22Rv1 (cell line): ENCODE measurements around the gene EFNA4.

Experiments used
- H3K27ac ChIP-seq: fragments of 450-650 bp; 2 replicates; pipeline ENCODE4 v1.5.1; 2017
- CTCF ChIP-seq: fragments of 450-650 bp; IDR thresholded peaks from 2 replicates; pipeline ENCODE4 v1.5.1; 2017; ENCODE audit warnings: mild to moderate bottlenecking
- ZFX ChIP-seq: fragments of 450-650 bp; IDR thresholded peaks from 2 replicates; pipeline ENCODE4 v1.6.1; 2017; ENCODE audit warnings: antibody characterized with exemption, borderline replicate concordance

EFNA4 gene

GRCh38 chr1:155086128-155086741 lies 22.7 kb downstream of the EFNA4 start:
- H3K27ac ChIP-seq: peak overlapping the region; percentile 98

GRCh38 chr1:155086856-155087535 lies 23.5 kb downstream of the EFNA4 start:
- TF ChIP-seq CTCF (no peak), ZFX (no peak)
- no peak overlapping the region for H3K27ac ChIP-seq

More at GRCh38 chr1:155086128-155086741, 22.7 kb downstream of the EFNA4 start:
- TF ChIP-seq ZFX (no peak), CTCF (peak; percentile 100)

GRCh38 chr1:155091071-155092051 lies 27.8 kb downstream of the EFNA4 start:
- H3K27ac ChIP-seq: no peak overlapping the region
- peak; percentile 100 for TF ChIP-seq CTCF
- no peak for TF ChIP-seq ZFX

GRCh38 chr1:155092131-155092530 lies 28.6 kb downstream of the EFNA4 start:
- no peak for TF ChIP-seq ZFX
- TF ChIP-seq CTCF: no peak

GRCh38 chr1:155092641-155093040 lies 29.1 kb downstream of the EFNA4 start:
- no peak for TF ChIP-seq CTCF
- no peak for TF ChIP-seq ZFX

More at GRCh38 chr1:155092131-155092530, 28.6 kb downstream of the EFNA4 start:
- H3K27ac ChIP-seq: no peak overlapping the region

DNA sequence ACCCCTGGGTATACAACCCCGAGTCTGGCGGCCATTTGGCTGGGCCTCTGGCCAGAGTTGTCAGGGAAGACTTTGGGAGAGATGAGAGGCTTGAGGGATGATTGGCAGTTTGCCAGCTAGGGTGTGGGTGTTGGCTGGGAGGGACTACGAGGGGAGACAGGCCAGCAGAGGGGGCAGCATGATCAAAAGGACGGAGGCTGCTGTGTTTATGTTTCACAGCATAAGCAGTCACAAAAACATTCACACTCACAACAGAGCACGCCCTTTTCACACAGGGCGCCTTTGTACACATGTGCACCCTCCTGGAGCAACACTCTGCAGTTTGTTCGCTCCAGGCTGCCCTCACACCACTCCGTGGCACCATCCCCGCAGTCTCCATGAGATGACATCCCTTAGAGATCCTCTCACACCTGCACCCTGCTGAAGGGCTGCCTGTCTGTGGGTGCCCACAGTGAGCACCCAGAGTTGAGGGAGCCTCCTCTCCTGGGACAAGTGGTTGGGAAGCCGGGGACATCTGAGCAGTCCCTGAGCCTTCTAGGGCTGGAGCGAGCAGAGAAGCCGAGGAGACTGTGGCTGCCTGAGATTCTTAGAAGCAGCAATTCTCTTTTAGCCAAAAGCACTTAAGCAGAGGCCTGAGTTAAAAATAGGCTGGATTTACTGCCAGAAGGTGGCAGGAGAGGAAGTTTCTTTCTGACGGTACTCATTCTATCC lies 30.5 kb downstream of the EFNA4 start:
- peak overlapping the region; percentile 4; the same call in 1 of the 2 replicates for H3K27ac ChIP-seq
- TF ChIP-seq CTCF (peak; percentile 81), ZFX (no peak)

More at GRCh38 chr1:155092641-155093040, 29.1 kb downstream of the EFNA4 start:
- H3K27ac ChIP-seq: no peak overlapping the region
